NCI-H2081 treated with DMSO at 0.1 percent for 48 hours (cell line): ENCODE measurements around the gene PCSK6.

Source experiments
- DNase-seq: peaks from one replicate; lab custom pipeline; 2025; lab: John Stamatoyannopoulos, UW

PCSK6 gene

DNA sequence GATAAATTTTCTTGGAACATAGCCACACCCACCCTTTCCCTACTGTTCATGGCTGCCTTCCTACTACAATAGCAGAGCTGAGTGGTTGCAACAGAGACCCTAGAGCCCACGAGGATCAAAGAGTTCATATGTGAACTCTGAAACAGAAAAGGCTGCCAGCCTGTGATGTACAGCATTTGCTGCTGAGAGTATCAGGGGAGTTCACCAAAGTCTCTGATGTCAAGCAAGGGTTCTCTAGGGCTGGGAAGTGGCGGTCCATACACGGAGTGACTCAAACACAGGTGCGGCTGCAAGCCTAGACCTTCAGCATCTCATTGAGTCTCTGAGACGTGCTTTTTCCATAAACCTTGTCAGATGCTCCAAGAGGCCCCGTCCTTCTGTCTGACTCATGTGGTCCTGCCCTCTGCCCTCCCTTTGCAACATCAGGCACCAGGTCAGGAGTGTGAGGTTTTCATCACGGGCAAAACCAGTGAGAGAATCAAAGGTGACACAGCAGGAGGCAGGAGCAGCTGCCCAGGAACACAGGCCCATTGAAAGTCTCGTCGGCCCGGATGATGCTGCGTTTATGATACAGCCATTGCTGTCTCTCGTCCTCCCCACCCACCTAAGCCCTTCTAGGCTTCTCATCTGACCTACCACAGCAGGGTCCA is 42.9 kb downstream of the PCSK6 start:
- no peak for DNase-seq

- DNase-seq, result no peak
Observed at GRCh38 chr15:101445562-101446517, 43.7 kb downstream of the PCSK6 start.

- DNase-seq, result no peak
Observed at GRCh38 chr15:101444807-101445508, 44.5 kb downstream of the PCSK6 start.

- DNase-seq, result no peak
Observed at GRCh38 chr15:101444015-101444414, 45.5 kb downstream of the PCSK6 start.

DNA sequence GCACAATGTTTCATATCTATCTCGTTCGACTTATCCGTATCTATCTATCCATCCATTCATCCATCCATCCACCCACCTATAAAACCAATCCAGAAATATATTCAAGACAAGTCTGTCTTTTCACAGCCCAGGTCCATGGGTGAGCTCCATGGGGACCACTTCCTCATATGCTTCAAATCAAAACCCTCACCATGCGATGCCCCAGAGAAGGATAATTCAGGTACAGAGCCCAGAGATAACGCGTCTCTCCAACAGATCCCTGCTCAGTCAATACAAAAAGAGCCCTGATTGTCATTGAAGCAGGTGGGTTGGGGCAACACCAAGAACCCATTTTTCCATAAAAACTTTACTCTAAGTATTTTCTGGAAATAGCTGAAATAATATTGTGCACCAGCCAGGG is 47.2 kb downstream of the PCSK6 start:
- no peak for DNase-seq

DNA sequence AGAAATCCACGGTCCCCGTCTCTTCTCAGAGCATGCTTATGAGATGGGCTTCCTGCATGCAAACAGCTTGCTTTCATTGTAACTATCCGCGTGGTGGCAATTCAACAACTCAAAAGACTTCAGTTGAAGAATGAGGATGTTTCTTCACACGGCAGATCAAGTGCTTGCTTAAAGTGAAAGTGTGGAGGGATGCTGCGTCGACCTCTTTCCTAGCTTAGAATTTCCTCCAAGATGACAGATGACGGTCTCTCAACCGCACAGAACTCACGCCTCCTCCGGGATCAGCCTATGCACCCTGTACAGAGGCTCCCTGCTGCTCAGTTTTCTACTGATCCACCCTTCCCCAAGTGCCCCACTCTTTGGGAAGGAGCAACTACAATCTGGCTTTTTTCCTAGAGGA is 47.8 kb downstream of the PCSK6 start:
- no peak for DNase-seq

- no peak for DNase-seq
Observed at GRCh38 chr15:101440846-101441590, 48.5 kb downstream of the PCSK6 start.

DNA sequence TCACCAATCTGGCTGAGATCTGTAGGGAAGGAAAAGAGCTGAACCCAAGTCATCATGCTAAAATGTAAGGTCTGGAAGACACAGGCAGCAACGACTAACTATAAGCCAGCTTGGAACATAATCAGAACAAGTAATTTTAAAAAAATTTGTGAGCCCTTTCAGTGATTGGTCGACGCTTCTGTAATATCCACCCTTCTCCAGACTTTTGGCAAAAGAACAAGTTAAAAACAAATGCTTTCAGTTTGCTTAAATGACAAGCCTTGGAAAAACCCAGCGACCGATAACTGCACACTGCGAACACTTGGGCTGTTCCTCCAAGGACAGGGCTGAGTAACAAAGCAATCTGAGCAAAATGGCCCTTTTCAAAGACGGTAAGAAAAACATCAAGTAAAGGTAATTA is 49.6 kb downstream of the PCSK6 start:
- no peak for DNase-seq

DNA sequence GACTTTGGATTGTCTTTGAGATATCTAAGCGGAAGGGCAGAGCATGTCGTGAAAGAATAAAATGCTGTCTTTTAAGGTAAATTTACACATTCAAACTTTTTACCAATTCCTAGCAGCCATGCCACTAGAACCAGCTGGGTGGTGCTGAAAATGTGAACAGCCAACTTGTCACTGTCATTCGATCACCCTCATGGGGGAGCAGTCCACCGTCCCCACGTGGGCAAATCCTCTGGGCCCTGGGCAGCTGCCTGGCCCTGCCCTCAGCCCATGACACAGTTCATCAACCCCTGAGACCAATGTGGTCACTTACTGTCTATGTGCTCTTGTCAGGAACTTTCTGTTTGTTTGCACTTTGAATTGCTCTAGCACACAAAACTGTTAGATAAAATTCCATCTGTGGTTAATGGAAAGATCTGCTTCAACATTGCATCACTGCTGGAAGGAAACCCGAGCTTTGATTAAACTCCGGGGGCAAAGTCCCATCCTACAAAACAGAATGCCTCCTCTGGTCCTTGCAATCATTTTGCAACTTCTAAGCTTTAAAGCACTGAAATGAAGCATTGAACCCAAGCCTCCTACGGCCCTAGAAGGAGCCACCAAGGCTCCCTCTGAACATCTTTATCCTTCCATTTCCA is 50.1 kb downstream of the PCSK6 start:
- no peak for DNase-seq

- no peak for DNase-seq
Observed at GRCh38 chr15:101438482-101439284, 50.8 kb downstream of the PCSK6 start.

GRCh38 chr15:101437618-101438481 is 51.7 kb downstream of the PCSK6 start:
- DNase-seq, result no peak

DNA sequence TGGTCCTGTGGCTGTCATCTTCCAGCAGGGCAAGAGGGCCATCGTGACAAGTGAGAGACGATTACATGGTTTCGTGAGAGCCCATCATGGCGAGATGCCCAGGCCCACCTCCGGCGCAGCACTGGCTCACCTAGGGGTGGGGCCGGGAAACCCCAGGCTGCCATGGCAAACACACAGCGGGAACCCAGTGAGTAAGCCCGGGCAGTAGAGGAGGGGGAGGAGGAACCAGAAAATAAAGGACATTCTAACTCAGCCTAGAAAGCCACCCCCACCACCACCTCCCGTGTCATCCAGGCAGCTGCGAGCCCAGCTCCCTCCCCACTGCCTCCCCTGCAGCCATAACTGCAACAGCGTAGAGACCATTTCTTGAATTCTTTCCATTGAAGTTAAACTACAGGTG is 52.3 kb downstream of the PCSK6 start:
- no peak for DNase-seq

DNA sequence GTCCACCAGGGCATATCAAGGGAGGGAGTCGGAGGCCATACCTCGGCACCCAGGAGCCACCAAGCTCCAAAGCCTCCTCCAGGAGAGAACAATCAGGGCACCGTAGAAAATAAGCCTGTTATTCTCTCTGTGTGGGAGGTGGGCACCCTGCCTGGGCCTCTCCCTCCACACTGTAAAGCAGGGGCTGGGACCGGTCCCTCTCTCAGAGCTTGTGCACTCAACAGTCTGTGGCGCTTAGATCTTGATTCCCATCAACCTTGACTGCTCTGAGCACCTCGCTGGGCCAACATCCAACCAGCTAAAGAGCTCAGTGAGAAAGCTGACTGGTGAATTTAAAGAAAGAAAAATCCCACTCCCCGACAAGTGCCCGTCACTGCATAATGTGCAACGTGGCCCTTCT is 53.0 kb downstream of the PCSK6 start:
- no peak for DNase-seq

- DNase-seq, result no peak
Observed at GRCh38 chr15:101435761-101436160, 53.7 kb downstream of the PCSK6 start.

- DNase-seq, result no peak
Observed at GRCh38 chr15:101434032-101434920, 55.2 kb downstream of the PCSK6 start.

GRCh38 chr15:101433396-101433795 is 56.1 kb downstream of the PCSK6 start:
- DNase-seq, result no peak

GRCh38 chr15:101432982-101433381 is 56.5 kb downstream of the PCSK6 start:
- no peak for DNase-seq

DNA sequence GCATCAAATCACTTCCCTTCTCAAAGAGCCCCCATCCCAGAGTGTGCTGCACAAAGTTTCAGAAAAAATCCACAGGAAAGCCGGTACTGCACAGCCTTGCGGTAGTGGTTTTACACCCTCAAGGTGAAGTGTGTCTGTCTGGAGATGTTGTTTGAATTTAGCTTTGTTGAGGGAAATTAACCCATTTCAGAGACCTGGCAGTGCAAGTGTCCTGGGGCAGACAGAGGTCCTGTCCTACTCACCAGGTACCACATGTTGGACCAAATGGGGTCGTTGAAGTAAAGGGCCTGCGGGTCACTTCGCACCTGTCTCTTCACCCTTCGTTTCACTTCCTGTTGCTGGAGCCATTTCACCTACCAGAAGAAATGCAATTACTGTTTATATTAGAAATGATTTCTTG is 57.8 kb downstream of the PCSK6 start:
- no peak for DNase-seq

GRCh38 chr15:101431301-101431700 is 58.2 kb downstream of the PCSK6 start:
- DNase-seq, result no peak
